OCI-LY3 (cell line): ENCODE results near the gene TYSND1.

Source experiments
- H2AFZ ChIP-seq: fragments of 200-600, 300-600 bp; shearing (Covaris generic); 2 replicates; pipeline ENCODE4 v1.6.0; 2014; ENCODE audit warnings: antibody characterized with exemption, low read depth, low read length
- H3K27ac ChIP-seq: fragments of 200-600, 300-600 bp; sonication (generic); 2 replicates; pipeline ENCODE4 v1.5.1; 2014; ENCODE audit warnings: mild to moderate bottlenecking, low read length, moderate library complexity, mixed read lengths
- H3K27me3 ChIP-seq: fragments of 200-600, 300-600 bp; sonication (generic); 2 replicates; pipeline ENCODE4 v1.6.1; 2014; ENCODE audit warnings: low read depth, low read length, mixed read lengths
- H3K36me3 ChIP-seq: fragments of 200-600, 300-600 bp; sonication (generic); replicated peaks from 2 replicates; pipeline ENCODE3; 2014; ENCODE audit warnings: low read depth, low read length, mixed read lengths
- H3K4me1 ChIP-seq: fragments of 300-600, 200-600 bp; sonication (generic); 2 replicates; pipeline ENCODE4 v1.6.1; 2014; ENCODE audit warnings: low read length, mixed read lengths
- H3K4me2 ChIP-seq: fragments of 200-600, 300-600 bp; sonication (generic); 2 replicates; pipeline ENCODE4 v1.6.1; 2014; ENCODE audit warnings: low read length, mixed read lengths
- H3K4me3 ChIP-seq: fragments of 300-600, 200-600 bp; sonication (generic); 2 replicates; pipeline ENCODE4 v1.5.1; 2014; ENCODE audit warnings: antibody characterized with exemption, mild to moderate bottlenecking, low read length, moderate library complexity
- H3K79me2 ChIP-seq: fragments of 300-600, 200-600 bp; shearing (Covaris generic); 2 replicates; pipeline ENCODE4 v1.6.1; 2014; ENCODE audit warnings: mild to moderate bottlenecking, low read length, mixed read lengths
- H3K9ac ChIP-seq: fragments of 300-600, 200-600 bp; shearing (Covaris generic); 2 replicates; pipeline ENCODE4 v1.6.0; 2014; ENCODE audit warnings: mild to moderate bottlenecking, low read length, moderate library complexity
- H3K9me3 ChIP-seq: fragments of 200-600, 300-600 bp; shearing (Covaris generic); 2 replicates; pipeline ENCODE4 v1.6.1; 2014; ENCODE audit warnings: low read length, mixed read lengths; ENCODE audit not compliant: insufficient read depth
- H4K20me1 ChIP-seq: fragments of 200-600, 300-600 bp; sonication (generic); 2 replicates; pipeline ENCODE4 v1.6.1; 2016; ENCODE audit warnings: low read length, mixed read lengths; ENCODE audit not compliant: insufficient read depth
- EZH2phosphoT487 ChIP-seq: fragments of 200-600 bp; shearing (Covaris generic); IDR thresholded peaks from 2 replicates; pipeline ENCODE4 v1.6.1; 2018; ENCODE audit warnings: antibody characterized with exemption, mixed run types, low read depth
- TF ChIP-seq, protein P1 (sequence below): fragments of 200-600, 300-600 bp; sonication (generic); IDR thresholded peaks from 2 replicates; pipeline ENCODE4 v1.5.1; 2014; ENCODE audit warnings: antibody characterized with exemption, low read length, low read depth

Gene TYSND1

DNA sequence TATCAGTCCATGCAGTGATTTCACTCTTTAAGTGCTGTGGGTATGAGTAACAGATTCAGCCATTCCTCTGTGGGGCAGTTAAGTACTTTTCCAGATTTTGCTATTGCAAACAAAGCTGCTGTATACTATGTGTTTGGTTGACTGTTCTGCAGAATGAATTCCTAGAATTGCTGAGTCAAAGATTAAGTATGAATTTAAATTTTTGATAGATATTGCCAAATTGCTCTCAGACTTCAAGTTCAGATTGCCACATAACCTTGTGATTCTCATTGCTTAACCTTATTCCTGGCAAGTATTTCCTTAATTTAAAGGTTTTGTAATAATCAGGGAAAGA is 45.4 kb upstream of the TYSND1 start:
- H3K27me3 ChIP-seq: no peaks in the 10 kb centered on the region
- H3K4me2 ChIP-seq: no peak overlapping the region
- H2AFZ ChIP-seq: no peak overlapping the region
- H3K4me1 ChIP-seq: 0 out of 2 replicates have a peak, but pooled peaks cover 2% of the 10 kb centered on the region
- no peaks in the 10 kb centered on the region for H3K9me3 ChIP-seq
- TF ChIP-seq, protein P1, sequence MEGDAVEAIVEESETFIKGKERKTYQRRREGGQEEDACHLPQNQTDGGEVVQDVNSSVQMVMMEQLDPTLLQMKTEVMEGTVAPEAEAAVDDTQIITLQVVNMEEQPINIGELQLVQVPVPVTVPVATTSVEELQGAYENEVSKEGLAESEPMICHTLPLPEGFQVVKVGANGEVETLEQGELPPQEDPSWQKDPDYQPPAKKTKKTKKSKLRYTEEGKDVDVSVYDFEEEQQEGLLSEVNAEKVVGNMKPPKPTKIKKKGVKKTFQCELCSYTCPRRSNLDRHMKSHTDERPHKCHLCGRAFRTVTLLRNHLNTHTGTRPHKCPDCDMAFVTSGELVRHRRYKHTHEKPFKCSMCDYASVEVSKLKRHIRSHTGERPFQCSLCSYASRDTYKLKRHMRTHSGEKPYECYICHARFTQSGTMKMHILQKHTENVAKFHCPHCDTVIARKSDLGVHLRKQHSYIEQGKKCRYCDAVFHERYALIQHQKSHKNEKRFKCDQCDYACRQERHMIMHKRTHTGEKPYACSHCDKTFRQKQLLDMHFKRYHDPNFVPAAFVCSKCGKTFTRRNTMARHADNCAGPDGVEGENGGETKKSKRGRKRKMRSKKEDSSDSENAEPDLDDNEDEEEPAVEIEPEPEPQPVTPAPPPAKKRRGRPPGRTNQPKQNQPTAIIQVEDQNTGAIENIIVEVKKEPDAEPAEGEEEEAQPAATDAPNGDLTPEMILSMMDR: no peak
- TF ChIP-seq EZH2phosphoT487: no peak
- no peak overlapping the region for H3K9ac ChIP-seq
- H3K27ac ChIP-seq: no peak overlapping the region
- H3K79me2 ChIP-seq: no peaks in the 10 kb centered on the region
- no peaks in the 10 kb centered on the region for H4K20me1 ChIP-seq
- no peak overlapping the region for H3K4me3 ChIP-seq
- H3K36me3 ChIP-seq: no peaks in the 10 kb centered on the region

DNA sequence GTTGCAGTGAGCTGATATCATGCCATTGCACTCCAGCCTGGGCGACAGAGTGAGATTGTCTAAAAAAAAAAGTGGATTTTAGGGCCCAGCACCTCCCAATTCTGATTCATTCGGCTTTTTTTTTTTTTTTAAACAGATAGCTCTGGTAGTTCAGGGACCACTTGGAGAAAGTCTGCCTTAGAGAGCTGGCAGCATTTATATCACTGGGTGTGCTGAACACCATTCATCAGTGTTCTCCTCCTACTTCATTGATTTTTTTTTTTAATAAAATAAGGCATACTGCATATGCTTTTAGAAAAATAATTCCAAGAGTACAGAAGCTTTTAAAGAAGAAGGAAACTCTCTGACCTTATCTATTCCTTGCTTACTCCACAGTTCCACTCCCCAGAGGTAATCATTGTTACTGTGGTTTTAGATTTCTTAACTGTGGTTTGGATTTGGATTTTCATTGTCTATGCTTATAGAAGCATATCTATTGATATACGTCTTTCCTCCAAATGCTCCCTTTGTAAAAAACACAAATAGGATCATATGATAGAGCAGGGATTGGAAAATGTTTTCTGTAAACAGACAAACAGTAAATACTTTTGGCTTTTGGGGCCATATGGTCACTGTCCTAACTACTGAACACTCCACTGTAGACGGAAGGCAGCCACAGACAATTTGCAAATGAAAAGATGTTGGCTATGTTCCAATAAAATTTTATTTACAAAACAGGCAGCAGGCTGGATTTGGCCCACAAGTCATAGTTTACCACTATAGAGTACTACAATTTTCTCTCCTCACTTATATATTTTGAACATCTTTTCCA is 44.9 kb upstream of the TYSND1 start:
- H3K79me2 ChIP-seq: no peaks in the 10 kb centered on the region
- H4K20me1 ChIP-seq: no peaks in the 10 kb centered on the region
- no peak overlapping the region for H3K4me3 ChIP-seq
- TF ChIP-seq EZH2phosphoT487: no peak
- TF ChIP-seq, protein P1: no peak
- H3K27me3 ChIP-seq: no peaks in the 10 kb centered on the region
- H3K9ac ChIP-seq: no peak overlapping the region
- H3K4me1 ChIP-seq: no peaks in the 10 kb centered on the region
- no peak overlapping the region for H3K27ac ChIP-seq
- H3K4me2 ChIP-seq: no peak overlapping the region
- H3K9me3 ChIP-seq: no peaks in the 10 kb centered on the region
- no peaks in the 10 kb centered on the region for H3K36me3 ChIP-seq
- H2AFZ ChIP-seq: no peak overlapping the region

DNA sequence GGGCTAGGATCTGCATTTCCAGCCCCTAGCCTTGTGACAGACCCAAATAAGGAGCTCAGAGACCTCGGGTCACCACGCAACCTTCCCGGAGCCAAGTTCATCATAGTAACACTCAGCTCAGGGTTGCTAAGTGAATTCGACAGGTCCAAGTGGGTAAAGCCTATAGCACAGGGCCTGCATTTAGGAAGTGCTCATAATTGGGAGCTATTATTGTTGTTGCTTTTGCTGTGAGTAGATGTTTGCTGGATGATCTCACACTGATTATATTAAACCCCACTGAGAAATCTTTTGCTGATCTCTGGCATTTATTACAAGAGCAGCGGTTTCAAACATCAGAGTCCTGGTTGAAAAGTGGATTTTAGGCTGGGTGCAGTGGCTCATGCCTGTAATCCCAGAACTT is 44.1 kb upstream of the TYSND1 start:
- H3K36me3 ChIP-seq: no peaks in the 10 kb centered on the region
- no peaks in the 10 kb centered on the region for H3K79me2 ChIP-seq
- H3K9ac ChIP-seq: no peak overlapping the region
- no peak overlapping the region for H3K27ac ChIP-seq
- no peaks in the 10 kb centered on the region for H4K20me1 ChIP-seq
- H3K9me3 ChIP-seq: no peaks in the 10 kb centered on the region
- TF ChIP-seq, protein P1: no peak
- no peak for TF ChIP-seq EZH2phosphoT487
- no peaks in the 10 kb centered on the region for H3K27me3 ChIP-seq
- H3K4me2 ChIP-seq: no peak overlapping the region
- H2AFZ ChIP-seq: no peak overlapping the region
- H3K4me1 ChIP-seq: no peaks in the 10 kb centered on the region
- no peak overlapping the region for H3K4me3 ChIP-seq

DNA sequence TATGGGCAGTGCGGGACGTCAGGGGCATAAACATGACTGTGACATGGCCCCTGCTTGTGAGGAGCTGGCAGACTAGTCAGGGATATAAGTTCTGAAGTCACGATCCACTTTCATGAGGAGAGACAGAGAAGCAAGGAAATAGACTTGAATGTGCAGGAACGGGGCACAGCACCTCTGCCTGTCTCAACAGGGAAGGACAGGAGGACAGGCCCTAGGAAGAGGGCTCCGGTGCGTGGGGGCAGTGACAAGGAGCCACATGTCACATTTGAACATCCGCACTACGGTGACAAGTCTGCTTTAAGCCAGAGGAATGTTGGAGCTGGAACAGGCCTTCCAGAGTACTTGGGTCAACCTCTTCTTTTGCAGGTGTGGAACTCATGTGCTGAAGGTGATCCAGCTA is 43.6 kb upstream of the TYSND1 start:
- Histone ChIP-seq H3K4me1 (no peaks in the 10 kb centered on the region), H2AFZ (no peak overlapping the region)
- TF ChIP-seq, protein P1: no peak
- no peak for TF ChIP-seq EZH2phosphoT487

More for the DNA sequence above, 43.6 kb upstream of the TYSND1 start:
- H3K36me3 ChIP-seq: no peaks in the 10 kb centered on the region
- H3K27ac ChIP-seq: no peak overlapping the region
- H3K9ac ChIP-seq: no peak overlapping the region
- H3K4me3 ChIP-seq: no peak overlapping the region
- H3K9me3 ChIP-seq: no peaks in the 10 kb centered on the region
- H3K79me2 ChIP-seq: no peaks in the 10 kb centered on the region
- no peaks in the 10 kb centered on the region for H4K20me1 ChIP-seq
- H3K27me3 ChIP-seq: no peaks in the 10 kb centered on the region
- no peak overlapping the region for H3K4me2 ChIP-seq
